NCI-H2107 treated with DMSO at 0.1 percent for 48 hours (cell line): ENCODE results near the gene HOXA13.

ENCODE experiments used
- DNase-seq: peaks from one replicate; lab custom pipeline; 2025; ENCODE audit not compliant: unreplicated experiment; lab: John Stamatoyannopoulos, UW

Gene HOXA13

DNA sequence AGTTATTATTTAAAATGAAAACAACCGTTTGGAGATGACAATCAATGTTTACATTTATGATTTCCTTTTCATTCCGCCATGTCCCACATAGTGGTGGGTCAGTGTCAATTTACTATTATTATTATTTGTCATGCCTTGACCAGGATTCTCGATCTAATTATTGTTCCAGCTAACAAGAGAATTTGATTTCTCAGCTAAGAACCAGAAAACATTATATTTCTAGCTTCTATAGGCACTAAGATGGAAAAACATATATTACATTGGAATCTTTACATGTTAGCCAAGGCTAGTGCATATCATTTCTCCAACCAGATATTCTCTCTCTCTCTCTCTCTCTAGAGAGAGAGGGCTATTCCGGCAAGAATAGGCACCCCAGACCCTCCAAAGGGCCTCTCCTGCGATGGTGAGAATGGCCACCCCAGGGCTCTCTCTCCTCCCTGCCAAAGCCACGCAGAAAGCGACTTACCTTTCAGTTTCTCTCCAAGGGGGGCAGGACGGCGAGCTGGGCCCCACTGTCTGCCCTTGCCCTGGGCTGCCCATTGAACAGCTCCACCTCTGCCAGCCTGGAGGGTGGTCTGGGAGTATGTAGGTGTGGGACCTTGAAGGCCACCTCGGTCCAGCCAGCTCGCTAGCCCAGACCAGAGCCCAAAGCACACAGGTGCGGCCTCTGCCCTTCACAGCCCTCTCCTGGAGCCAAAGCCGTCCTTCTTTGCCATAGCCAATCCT, 49.9 kb downstream of the HOXA13 start:
- no peak for DNase-seq

DNA sequence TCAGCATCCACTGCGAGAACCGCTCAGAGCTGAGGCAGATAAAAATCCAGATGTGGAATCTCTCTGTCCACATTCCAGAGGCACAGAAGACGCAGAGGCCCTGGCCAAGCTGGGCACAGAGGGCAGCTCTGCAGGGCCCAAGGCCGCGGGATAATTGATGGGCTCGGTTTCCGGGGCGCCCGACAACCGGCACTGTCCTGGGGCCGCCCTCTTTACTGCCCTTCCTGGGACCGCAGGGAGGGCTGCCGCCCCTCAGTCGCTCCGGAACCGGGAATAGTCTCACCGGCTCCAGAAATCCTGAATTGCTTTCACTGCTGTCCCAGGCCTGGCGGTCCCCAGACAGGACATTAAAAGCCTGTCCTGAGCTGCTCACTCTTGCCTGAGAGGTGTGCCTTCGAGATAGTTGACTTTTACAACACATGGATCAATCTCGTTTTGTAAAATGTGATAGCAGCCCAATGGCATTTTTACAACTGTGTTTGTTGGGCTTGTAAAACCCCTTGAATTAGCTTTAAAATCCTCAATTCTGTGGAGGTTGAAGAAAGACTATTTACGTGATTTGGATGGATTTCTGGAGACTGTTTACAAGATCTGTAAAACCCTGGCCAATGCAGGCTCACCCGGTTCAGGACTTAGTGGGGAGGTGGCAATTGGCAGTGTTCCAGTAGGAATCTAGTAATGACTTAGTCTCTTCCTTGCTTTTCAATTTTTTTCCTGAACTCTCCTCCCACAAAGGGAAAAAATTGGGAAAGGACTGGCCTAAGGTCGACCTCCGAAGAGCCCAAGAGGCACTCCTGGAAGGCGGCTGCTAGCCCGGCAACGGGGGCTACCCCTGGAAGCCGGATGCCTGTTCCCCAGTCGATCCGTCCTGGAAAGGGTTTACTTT, 50.9 kb downstream of the HOXA13 start:
- DNase-seq, result no peak

DNA sequence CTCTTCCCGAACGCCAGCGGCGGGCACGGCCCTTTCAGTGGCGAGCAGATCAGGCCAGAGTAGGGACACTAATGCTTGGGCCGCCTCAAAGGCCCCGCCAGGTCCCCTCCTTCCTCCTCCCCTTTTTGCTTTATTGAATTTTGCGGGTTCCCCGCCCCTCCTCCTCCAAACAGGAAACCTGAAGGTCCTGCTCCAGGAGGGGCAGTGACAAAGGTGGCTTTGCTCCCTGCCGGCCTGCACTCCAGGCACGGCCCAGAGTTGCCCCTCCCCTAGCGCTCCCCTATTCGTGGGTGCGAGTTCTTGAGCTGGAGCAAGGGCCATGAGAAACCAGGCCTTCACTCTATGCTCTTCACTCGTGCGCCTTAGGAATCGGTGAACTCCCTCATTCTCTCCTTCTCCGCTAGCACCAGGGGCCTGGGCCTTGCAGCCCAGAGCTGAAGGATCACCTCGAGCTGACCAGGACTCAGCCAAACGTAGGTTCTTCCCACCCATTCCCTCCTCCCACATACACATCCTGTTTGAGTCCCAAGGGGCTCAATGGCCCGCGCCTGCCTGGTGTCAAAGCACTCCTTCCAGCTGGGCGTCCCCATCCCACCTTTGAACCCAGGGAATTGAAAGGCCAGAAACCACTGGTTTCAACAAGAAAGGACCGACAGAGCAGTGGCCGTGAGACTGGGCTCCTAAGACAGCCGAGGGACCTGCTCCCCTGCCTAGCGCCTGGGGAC, 51.7 kb downstream of the HOXA13 start:
- DNase-seq, result no peak

DNA sequence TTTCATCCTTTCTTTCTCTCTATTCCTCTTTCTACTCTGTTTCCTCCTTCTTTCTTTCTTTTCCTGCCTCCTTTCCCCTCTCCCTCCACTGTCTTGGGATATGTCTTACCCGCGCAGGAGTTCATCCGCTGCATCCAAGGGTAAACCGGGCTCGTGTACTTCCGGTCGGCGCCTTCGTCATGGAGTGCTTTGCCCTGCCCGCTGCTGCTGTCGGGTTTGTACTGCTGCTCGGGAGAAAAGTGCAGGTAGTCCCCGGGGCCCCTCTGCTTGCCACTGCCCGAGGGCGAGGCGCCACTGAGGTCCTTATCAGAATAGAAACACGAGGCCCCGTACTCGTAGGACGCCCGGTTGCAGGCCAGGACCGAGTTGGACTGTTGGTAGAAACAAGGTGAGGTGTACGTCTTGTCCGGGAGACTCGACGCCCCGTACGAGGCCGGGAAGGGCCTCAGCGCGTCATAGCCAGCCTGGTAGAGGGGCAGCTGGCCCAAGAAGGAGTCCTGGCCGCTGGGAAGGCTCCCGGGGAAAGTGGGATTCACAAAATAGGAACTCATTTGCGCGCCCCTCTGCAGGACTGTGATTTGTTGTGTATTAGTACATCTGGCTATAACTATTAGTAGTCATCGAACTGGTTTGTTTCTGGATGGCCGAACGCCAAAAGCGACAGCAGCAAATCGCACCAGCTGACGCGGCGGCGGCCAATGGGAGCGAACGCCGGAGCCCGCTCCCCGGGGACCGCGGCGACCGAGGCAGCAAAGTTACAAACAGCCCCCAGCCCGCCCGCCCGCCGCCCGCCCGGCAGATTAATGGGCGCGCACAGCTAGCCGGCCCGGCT, 52.5 kb downstream of the HOXA13 start, which contains the start of gene HOXA6:
TSS of gene HOXA6 (minus strand) at position 576 of the 832 bp plus-strand sequence. CDS start at position 551, 25 bp downstream.
- no peak for DNase-seq

DNA sequence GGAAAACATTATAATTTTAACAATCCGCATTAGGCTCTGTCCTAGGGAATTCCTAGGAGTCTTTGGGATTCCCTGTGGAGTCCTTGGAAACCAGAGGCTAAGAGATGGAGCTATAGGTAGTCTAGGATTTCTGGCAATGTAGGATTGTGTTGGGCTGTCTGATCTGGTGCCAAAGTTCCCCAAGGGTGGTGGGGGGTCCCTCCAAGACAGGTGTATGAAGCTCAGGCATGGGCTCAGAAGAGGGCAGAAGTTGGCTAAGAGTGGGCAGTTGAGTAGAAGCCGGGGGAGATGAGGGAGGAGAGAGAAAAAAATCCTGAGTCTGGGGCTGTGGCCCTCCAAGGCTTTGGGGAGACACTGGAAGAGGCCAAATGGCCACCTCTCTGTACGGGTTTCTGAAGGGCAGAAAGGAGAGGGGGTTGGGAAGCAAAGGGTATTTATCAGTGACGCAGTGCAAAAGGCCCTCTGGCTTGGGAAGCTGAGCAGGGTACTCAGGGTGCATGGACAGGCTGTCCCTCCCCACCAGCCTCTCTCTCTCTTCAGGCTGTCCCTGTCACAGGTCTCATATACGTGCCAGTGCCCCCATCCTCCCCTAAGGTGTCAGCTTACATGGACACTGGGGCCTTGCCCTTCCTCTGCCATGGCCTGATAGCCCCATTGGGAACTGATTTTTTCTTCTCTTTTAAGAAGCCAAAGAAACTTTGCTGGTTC, 53.2 kb downstream of the HOXA13 start:
- DNase-seq, result no peak

DNA sequence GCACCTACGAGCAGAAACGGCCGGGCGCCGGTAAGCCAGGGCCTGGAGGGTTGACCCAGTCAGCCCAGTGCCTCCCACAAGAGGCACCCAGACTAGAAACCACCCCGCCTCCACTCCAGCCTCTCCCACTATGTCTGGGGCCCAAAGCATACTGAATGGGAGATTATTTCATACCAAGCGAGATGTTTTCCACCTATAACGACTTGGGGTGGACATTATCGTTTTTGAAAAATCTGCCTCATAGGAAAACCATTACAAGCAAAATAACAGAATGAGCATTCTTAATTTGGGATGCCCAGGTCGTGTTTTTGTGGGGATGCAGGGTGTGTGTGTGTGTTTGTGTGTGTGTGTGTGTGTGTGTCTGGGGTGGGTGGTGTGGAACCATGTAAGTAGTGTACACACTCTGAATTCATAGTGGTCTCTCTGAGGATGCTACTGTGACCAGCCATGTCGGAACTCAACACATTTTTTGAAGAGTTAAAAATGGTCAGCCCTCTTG, 53.9 kb downstream of the HOXA13 start:
- no peak for DNase-seq

DNA sequence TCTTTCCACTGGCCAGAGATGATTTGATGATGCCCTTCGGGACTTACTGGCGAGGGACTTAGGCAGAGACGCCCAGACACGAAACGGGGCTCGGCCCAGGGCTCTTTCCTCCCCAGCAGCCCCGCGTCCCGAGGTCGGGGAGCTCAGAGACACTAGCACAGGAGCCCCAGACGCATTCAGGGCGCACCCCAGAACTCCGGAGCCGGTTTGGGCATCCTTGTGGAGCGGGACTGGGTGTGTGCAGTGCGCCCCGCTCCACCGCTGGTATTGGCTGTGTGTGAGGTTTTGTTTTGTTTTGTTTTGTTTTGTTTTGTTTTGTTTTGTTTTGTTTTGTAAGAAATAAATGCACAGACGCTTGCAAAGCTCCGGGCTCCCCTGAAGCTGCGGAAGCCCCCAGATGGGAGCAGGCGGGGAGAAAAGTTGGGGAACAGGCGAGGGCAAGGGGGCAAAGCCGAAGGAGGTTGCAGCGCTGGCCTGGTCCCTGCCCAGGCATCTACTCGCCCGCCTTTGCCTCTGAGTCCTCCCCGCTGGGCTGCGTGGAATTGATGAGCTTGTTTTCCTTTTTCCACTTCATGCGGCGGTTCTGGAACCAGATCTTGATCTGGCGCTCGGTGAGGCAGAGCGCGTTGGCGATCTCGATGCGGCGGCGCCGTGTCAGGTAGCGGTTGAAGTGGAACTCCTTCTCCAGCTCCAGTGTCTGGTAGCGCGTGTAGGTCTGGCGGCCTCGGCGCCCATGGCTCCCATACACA, 54.6 kb downstream of the HOXA13 start:
- no peak for DNase-seq

DNA sequence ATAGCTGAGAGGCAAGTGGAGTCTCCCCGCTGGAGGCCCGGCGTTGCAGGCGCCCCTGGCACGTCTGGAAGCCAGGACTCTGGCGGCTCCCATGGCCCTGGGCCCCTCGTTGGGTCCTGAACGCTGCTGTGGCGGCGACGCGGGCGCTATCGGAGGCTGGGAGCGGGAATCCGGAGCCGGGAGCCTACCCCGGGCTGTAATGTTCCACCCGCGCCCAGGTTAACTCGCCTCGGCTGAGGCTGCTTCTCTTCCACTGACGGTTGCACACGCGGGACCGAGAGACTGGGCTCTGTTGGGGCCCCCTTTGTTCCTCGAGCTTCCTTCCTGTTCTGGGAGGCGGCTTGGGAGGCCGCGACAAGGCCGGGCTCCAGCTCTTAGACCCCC, 55.1 kb downstream of the HOXA13 start:
- DNase-seq, result no peak
